HPDE6-E6E7 (cell line): ENCODE measurements around the gene NDUFV2.
"Not testable (repeated sequence)": the region's sequence is repeated elsewhere in the genome, so short reads cannot be mapped to it uniquely, and the experiment has no call there.

ENCODE experiments used
- DNase-seq: peaks from one replicate; pipeline ENCODE4 v3.0.0; 2011; ENCODE audit warnings: missing footprints; ENCODE audit errors: extremely low spot score

Gene NDUFV2

DNA sequence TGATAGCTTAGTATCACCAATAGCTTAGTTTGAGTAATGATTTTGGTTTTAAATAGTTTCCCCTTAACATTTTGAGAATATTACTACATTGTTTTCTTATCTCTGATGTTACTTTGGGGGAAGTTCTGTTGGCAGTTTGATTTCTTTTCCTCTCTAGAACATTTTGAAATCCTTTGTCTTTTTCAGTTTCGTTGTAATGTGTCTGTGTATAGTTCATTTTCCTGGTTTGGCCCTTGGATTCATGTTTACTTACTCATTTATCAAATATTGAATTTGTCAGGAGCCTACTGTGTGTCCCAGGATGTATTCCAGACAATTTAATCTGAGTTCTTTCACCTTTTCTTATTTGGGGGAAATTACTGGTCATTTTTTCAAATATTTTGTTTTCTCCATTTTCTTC lies 50.8 kb downstream of the NDUFV2 start:
- no peak for DNase-seq

DNA sequence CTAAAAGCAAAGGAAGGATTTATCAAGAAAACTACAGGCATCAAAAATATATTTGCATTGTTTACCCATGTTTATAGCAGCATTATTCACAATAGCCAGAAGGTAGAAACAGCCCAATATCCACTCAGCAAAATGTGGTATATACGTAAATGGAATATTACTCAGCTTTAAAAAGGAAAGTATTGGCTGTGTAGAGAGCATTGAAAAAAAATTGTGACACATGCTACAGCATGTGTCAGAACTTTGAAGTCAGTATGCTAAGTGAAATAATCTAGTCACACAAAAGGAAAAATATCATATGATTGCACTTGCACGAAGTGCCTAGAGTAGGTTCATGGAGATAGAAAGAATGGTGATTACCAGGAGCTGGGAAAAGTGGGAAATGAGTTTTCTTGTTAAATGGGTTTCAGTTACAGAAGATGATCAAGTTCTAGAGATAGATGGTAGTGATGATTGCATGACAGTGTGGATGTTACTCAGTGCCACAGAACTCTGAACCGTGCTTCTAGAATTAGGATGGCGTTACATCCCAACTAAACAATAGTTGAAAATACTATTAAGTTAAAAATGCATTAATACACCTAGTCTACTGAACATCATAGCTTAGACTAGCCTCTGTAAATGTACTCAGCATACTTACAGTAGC lies 54.2 kb downstream of the NDUFV2 start:
- no peak for DNase-seq

DNA sequence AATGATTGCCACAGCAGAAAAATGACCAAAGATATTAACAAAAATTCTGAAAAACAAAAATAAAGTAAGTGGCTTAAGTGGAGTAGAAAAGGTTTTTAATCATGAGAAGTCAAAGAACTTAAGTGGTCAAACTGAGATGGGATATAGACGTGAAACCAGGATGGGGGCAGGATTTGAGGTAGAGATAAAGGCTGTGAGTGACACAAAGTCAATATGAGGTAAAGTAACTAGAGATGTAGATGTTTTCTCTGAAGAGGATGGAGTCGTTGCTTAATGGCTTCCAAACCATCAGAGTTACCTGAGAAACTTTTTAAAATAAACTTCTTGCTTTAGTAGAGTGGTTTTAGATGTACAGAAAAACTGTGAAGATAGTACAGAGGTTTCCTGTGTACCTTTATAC lies 55.3 kb downstream of the NDUFV2 start:
- no peak for DNase-seq

DNA sequence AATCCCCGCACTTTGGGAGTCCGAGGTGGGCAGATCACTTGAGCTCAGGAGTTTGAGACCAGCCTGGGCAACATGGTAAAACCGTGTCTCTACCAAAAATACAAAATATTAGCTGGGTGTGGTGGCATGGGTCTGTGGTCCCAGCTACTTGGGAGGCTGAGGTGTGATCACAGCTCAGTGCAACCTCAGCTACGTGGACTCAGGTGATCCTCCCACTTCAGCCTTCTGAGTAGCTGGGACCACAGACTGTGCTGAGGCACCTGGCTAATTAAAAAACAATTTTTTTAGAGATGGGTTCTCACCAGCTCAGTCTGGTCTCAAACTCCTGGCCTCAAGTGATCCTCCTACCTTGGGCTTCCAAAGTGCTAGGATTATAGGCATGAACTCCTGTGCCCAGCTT lies 57.5 kb downstream of the NDUFV2 start:
- DNase-seq, result no peak

DNA sequence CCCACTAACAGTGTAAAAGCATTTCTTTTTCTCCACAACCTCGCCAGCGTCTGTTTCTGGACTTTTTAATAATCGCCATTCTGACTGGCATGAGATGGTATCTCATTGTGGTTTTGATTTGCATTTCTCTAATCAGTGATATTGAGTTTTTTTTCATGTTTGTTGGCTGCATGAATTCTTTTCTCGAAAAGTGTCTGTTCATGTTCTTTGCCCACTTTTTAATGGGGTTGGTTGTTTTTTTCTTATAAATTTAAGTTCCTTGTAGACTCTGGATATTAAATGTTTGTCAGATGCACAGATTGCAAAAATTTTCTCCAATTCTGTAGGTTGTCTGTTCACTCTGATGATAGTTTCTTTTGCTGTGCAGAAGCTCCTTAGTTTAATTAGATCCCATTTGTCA lies 60.2 kb downstream of the NDUFV2 start:
- DNase-seq, result not testable (repeated sequence)

DNA sequence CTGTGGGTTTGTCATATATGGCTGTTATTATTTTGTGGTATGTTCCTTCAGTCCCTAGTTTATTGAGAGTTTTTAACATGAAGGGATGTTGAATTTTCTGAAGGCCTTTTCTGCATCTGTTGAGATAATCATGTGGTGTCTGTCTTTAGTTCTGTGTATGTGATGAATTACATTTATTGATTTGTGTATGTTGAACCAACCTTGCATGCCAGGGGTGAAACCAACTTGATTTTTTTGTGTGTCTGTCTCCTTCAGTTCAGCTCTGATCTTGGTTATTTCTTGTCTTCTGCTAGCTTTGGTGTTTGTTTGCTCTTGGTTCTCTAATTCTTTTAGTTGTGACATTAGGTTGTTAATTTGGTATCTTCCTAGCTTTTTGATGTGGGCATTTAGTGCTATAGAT lies 61.6 kb downstream of the NDUFV2 start:
- DNase-seq, result not testable (repeated sequence)

DNA sequence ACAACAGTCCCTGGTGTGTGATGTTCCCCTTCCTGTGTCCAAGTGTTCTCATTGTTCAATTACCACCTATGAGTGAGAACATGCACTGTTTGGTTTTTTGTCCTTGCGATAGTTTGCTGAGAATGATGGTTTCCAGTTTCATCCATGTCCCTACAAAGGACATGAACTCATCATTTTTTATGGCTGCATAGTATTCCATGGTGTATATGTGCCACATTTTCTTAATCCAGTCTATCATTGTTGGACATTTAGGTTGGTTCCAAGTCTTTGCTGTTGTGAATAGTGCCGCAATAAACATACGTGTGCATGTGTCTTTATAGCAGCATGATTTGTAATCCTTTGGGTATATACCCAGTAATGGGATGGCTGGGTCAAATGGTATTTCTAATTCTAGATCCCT lies 63.4 kb downstream of the NDUFV2 start:
- not testable (repeated sequence) for DNase-seq

DNA sequence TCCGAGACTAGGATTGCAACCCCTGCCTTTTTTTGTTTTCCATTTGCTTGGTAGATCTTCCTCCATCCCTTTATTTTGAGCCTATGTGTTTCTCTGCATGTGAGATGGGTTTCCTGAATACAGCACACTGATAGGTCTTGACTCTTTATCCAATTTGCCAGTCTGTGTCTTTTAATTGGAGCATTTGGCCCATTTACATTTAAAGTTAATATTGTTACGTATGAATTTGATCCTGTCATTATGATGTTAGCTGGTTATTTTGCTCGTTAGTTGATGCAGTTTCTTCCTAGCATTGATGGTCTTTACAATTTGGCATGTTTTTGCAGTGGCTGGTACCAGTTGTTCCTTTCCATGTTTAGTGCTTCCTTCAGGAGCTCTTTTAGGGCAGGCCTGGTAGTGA lies 67.0 kb downstream of the NDUFV2 start:
- DNase-seq, result not testable (repeated sequence)

DNA sequence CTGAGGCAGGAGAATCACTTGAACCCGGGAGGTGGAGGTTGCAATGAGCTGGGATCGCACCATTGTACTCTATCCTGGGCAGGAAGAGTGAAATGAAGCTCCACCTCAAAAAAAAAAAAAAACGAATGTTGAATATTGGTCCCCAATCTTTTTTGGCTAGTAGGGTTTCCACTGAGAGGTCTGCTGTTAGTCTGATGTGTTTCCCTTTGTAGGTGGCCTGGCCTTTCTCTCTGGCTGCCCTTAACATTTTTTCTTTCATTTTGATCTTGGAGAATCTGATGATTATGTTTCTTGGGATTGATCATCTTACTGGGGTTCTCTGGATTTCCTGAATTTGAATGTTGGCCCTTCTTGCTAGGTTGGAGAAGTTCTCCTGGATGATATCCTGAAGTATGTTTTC lies 69.4 kb downstream of the NDUFV2 start:
- DNase-seq, result not testable (repeated sequence)

DNA sequence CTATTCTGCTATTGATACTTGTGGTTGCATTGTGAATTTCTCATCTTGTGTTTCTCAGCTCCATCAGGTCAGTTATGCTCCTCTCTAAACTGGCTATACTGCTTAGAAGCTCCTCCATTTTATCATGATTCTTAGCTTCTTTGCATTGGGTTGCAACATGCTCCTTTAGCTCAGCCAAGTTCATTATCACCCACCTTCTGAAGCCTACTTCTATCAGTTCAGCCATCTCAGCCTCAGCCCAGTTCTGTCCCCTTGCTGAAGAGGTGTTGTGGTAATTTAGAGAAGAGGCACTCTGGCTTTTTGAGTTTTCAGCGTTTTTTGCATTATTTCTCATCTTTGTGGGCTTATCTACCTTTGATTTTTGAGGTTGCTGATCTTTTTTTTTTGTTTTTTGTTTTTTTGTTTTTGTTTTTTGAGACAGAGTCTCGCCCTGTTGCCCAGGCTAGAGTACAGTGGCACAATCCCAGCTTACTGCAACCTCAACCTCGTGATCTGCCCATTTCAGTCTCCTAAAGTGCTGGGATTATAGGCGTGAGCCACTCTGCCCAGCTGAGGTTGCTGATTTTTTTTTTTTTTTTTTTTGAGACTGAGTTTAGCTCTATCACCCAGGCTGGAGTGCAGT lies 70.1 kb downstream of the NDUFV2 start:
- no peak for DNase-seq

DNA sequence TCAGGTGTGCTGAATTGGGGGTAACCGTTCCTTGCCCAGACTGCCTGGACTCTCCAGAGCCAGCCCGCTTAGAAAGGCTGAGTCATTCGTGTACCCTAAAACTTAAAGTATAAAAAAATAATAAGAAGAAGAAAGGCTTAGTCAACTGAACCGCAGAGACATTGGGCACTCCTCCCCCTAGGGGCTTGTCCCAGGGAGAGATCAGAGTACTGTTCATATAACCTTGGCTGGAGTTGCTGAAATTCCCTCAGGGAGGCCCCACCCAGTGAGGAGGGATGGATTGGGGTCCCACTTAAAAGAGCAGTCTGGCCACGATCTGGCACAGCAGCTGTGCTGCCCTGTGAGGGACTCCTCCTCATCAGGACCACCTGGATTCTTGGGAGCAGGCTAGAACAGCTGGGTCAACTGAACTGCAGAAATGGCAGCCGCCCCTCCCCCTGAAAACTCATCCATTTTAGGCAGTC lies 71.3 kb downstream of the NDUFV2 start:
- no peak for DNase-seq

DNA sequence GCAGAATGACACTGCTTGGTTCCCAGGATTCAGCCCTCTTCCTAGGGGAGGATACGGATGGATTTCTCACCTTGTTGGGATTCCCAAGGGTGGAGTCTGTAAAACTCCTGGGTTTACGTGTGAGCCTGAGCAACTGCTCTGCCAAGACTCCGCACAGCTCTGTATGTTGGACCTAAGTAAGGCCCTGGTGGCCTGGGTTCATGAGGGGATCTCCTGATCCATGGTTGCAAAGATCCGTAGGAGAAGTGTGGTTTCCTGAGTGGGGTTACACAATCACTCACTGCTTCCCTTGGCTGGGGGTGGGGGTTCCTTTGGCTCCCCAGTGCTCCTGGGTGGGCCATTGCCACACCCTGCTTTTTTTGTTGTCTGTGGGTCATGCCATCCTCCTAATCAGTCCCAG lies 71.8 kb downstream of the NDUFV2 start:
- DNase-seq, result no peak

DNA sequence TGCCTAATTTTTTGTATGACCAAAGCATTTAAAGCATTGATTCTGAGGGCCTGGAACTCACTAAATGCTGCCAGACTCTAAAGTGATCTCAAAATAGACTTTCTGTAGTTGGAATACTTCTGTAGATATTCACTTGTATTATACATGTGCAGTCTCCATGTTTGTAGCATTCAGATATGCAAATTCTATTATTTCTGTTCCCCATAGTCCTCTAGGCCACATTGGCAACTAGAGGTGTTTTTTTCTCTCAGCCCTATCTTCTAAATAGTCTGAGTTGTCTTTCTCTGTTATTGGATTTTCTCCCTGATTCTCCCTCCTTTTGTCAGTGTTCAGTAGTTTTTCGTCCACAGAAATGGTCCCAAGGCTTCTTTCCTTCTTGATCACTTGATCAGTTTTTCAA lies 72.6 kb downstream of the NDUFV2 start:
- DNase-seq, result no peak

DNA sequence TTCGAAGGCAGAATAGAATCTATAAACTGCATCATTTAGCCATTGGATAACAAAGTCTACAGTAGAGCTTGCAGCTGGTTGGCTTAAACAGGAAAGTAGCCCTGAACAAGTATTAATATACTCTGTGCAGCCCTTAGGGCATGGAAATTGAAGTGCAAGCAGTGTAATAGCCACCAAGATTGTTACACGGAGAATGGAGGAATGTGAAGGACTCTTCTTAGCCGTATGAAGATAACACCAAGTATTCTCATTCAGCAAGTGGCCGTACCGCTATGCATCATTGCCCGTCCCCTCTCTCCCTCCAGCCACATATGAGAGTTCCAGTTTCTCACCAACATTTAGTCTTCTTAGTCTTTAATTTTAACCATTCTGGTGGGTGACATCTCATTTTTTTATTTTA lies 74.5 kb downstream of the NDUFV2 start:
- DNase-seq, result no peak

DNA sequence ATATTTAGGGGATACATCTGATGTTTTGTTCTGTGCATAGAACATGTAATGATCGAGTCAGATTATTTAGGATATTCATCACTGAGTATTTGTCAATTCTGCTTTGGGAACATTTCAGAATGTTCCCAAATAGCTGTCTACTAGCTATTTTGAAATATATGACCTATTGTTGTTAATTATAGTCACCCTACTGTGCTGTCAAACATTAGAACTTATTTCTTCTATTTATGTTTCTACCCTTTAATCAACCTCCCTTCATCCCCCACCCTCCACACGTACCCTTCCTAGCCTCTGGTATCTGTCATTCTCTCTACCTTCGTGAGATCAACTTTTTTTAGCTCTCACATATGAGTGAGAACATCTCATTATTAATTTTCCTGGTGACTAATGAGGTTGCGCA lies 75.0 kb downstream of the NDUFV2 start:
- DNase-seq, result no peak

DNA sequence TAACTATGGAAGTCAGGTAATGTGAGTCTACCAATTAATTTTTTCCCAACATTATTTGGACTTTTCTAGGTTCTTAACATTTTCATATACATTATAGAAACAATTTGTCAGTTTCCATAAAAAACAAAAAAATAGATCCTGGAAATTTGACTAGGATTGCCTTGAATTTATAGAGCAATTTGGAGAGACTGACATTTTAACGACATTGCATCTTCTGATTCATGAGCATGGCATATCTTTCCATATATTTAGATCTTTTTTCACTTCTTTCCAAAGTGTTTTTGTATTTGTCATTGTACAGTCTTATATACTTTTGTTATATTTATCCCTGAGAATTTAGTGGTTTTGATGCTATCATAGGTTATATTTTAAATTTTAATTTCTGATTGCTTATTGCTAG lies 76.1 kb downstream of the NDUFV2 start:
- no peak for DNase-seq

DNA sequence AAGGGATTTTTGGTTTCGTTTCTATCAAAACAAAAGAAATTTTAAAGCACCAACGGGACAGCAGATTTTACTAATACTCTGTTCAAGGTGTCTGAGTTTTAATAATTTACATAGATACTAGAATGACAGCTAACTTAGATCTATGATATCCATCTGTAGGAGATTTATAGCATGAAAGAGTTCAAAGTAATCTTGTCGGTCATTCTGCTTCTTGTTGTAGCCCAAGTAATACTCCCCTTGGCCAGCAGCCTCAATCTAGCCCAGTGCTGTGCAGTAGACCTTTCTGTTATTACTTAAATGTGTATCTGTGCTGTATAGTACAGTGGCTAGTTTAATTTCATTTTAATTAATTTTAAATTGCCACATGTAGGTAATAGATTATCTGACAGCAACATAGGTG lies 78.8 kb downstream of the NDUFV2 start:
- no peak for DNase-seq

DNA sequence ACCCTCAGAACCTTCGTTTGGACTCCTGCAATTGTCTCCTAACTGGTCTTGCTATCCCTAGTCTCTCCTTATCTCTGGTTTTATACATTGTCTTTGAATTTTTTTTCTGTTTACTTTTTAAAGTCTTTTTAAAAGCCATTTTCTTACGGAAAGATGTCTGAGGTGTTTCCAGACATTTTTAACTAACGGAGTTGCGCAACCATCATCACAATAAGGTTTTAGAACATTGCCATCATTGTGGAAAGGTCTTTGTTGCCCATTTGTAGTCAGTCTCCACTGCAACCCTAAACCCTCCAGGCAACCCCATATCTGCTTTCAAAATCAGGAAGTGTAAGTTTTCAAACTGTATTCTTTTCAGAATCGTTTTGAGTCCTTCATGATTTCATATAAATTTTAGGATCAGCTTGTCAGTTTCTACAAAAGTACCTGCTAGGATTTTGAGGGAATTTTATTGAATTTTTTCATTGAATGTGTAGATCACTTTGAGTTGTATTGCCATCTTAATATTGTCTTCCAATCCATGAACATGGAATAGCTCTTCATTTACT lies 80.4 kb downstream of the NDUFV2 start:
- DNase-seq, result no peak
